ENCODE data around the gene DNAH14.
"Not testable (repeated sequence)": the region's sequence is repeated elsewhere in the genome, so short reads cannot be mapped to it uniquely, and the experiment has no call there.

Gene DNAH14

GRCh38 chr1:225211694-225212442 lies 282.4 kb downstream of the DNAH14 start:
- H3K23ac ChIP-seq (ENCODE audit: low read depth, low read length, poor library complexity); H4K8ac ChIP-seq (ENCODE audit: low read depth, low read length); H3K4ac ChIP-seq (ENCODE audit: low read length); H2AFZ ChIP-seq (ENCODE audit: low read length); H3K9me3 ChIP-seq (replicated peaks in 1 of 2; ENCODE audit: control insufficient read depth in 2 of 2, insufficient read depth in 1 of 2, low read depth in 1 of 2, low read length in 2 of 2); H3K4me3 ChIP-seq (ENCODE audit: low read length in 2 of 2); H3K27me3 ChIP-seq (ENCODE audit: control insufficient read depth in 3 of 3, insufficient read depth in 3 of 3, low read depth in 1 of 3, low read length in 3 of 3); H3K79me1 ChIP-seq (ENCODE audit: low read depth, low read length); H2BK15ac ChIP-seq (ENCODE audit: low read length); DNase-seq (ENCODE audit: low spot score); H3K4me2 ChIP-seq (ENCODE audit: insufficient read depth, low read length, poor library complexity, severe bottlenecking); H3K27ac ChIP-seq (replicated peaks; ENCODE audit: low read length); H3K18ac ChIP-seq (ENCODE audit: low read length); H2BK12ac ChIP-seq (ENCODE audit: low read length); H4K91ac ChIP-seq (ENCODE audit: low read depth, low read length, poor library complexity); H2BK5ac ChIP-seq (ENCODE audit: low read length); H3K4me1 ChIP-seq (ENCODE audit: control insufficient read depth in 2 of 2, insufficient read depth in 1 of 2, low read depth in 1 of 2, low read length in 2 of 2); H3K9ac ChIP-seq (ENCODE audit: low read depth, low read length, poor library complexity); H2BK120ac ChIP-seq (ENCODE audit: low read depth, low read length); H3K14ac ChIP-seq (ENCODE audit: low read length); H2AK5ac ChIP-seq (ENCODE audit: low read depth, low read length); H3K36me3 ChIP-seq (replicated peaks in 1 of 2; ENCODE audit: control insufficient read depth in 2 of 2, insufficient read depth in 2 of 2, low read length in 2 of 2): not testable (repeated sequence)
- no CpG with 5 or more reads among the region's 5 CpGs for WGBS, 2 donors (ENCODE audit: extremely low coverage in 2 of 2, insufficient read length in 2 of 2, insufficient replicate concordance in 1 of 2)

GRCh38 chr1:225224287-225224686 lies 294.8 kb downstream of the DNAH14 start:
- Histone ChIP-seq H3K36me3 (replicated peaks in 1 of 2; ENCODE audit: control insufficient read depth in 2 of 2, insufficient read depth in 2 of 2, low read length in 2 of 2) (no peaks in the 10 kb centered on the region), H3K4me1 (ENCODE audit: control insufficient read depth in 2 of 2, insufficient read depth in 1 of 2, low read depth in 1 of 2, low read length in 2 of 2) (no peaks in the 10 kb centered on the region), H3K79me1 (ENCODE audit: low read depth, low read length) (no peaks in the 10 kb centered on the region), H4K91ac (ENCODE audit: low read depth, low read length, poor library complexity) (no peak overlapping the region), H3K9me3 (replicated peaks in 1 of 2; ENCODE audit: control insufficient read depth in 2 of 2, insufficient read depth in 1 of 2, low read depth in 1 of 2, low read length in 2 of 2) (peaks cover 0 to 1% of the 10 kb centered on the region in 2 donors), H2BK12ac (ENCODE audit: low read length) (no peak overlapping the region), H4K8ac (ENCODE audit: low read depth, low read length) (no peak overlapping the region), H3K23ac (ENCODE audit: low read depth, low read length, poor library complexity) (no peak overlapping the region), H3K9ac (ENCODE audit: low read depth, low read length, poor library complexity) (no peak overlapping the region), H2BK5ac (ENCODE audit: low read length) (no peak overlapping the region), H3K27me3 (ENCODE audit: control insufficient read depth in 3 of 3, insufficient read depth in 3 of 3, low read depth in 1 of 3, low read length in 3 of 3) (no peaks in the 10 kb centered on the region), H3K14ac (ENCODE audit: low read length) (no peak overlapping the region), H3K27ac (replicated peaks; ENCODE audit: low read length) (no peak overlapping the region), H2BK15ac (ENCODE audit: low read length) (no peak overlapping the region), H2BK120ac (ENCODE audit: low read depth, low read length) (no peak overlapping the region), H3K4me3 (ENCODE audit: low read length in 2 of 2) (no peak overlapping the region), H3K4me2 (ENCODE audit: insufficient read depth, low read length, poor library complexity, severe bottlenecking) (no peak overlapping the region), H2AFZ (ENCODE audit: low read length) (no peak overlapping the region), H3K4ac (ENCODE audit: low read length) (no peak overlapping the region), H3K18ac (ENCODE audit: low read length) (no peak overlapping the region), H2AK5ac (ENCODE audit: low read depth, low read length) (no peak overlapping the region)
- no peak for DNase-seq (ENCODE audit: low spot score)
- WGBS, 2 donors (ENCODE audit: extremely low coverage in 2 of 2, insufficient read length in 2 of 2, insufficient replicate concordance in 1 of 2): no CpG with 5 or more reads among the region's 1 CpG

- H3K9me3 ChIP-seq (replicated peaks in 1 of 2; ENCODE audit: control insufficient read depth in 2 of 2, insufficient read depth in 1 of 2, low read depth in 1 of 2, low read length in 2 of 2): peaks cover 0 to 1% of the 10 kb centered on the region in 2 donors
- H3K4ac ChIP-seq (ENCODE audit: low read length): no peak overlapping the region
- no peak overlapping the region for H3K4me2 ChIP-seq (ENCODE audit: insufficient read depth, low read length, poor library complexity, severe bottlenecking)
- no peaks in the 10 kb centered on the region for H3K79me1 ChIP-seq (ENCODE audit: low read depth, low read length)
- no peak overlapping the region for H3K9ac ChIP-seq (ENCODE audit: low read depth, low read length, poor library complexity)
- H2AK5ac ChIP-seq (ENCODE audit: low read depth, low read length): no peak overlapping the region
- no peak overlapping the region for H2BK12ac ChIP-seq (ENCODE audit: low read length)
- H3K18ac ChIP-seq (ENCODE audit: low read length): no peak overlapping the region
- no peak overlapping the region for H4K8ac ChIP-seq (ENCODE audit: low read depth, low read length)
- no peaks in the 10 kb centered on the region for H3K27me3 ChIP-seq (ENCODE audit: control insufficient read depth in 3 of 3, insufficient read depth in 3 of 3, low read depth in 1 of 3, low read length in 3 of 3)
- no peak overlapping the region for H3K27ac ChIP-seq (replicated peaks; ENCODE audit: low read length)
- no peak overlapping the region for H3K14ac ChIP-seq (ENCODE audit: low read length)
- no peak overlapping the region for H3K4me3 ChIP-seq (ENCODE audit: low read length in 2 of 2)
- no CpG with 5 or more reads among the region's 2 CpGs for WGBS, 2 donors (ENCODE audit: extremely low coverage in 2 of 2, insufficient read length in 2 of 2, insufficient replicate concordance in 1 of 2)
- H2BK15ac ChIP-seq (ENCODE audit: low read length): no peak overlapping the region
- no peak overlapping the region for H2BK5ac ChIP-seq (ENCODE audit: low read length)
- no peak overlapping the region for H3K23ac ChIP-seq (ENCODE audit: low read depth, low read length, poor library complexity)
- no peaks in the 10 kb centered on the region for H3K36me3 ChIP-seq (replicated peaks in 1 of 2; ENCODE audit: control insufficient read depth in 2 of 2, insufficient read depth in 2 of 2, low read length in 2 of 2)
- H4K91ac ChIP-seq (ENCODE audit: low read depth, low read length, poor library complexity): no peak overlapping the region
- no peak overlapping the region for H2BK120ac ChIP-seq (ENCODE audit: low read depth, low read length)
- H3K4me1 ChIP-seq (ENCODE audit: control insufficient read depth in 2 of 2, insufficient read depth in 1 of 2, low read depth in 1 of 2, low read length in 2 of 2): no peaks in the 10 kb centered on the region
- DNase-seq (ENCODE audit: low spot score): no peak
- no peak overlapping the region for H2AFZ ChIP-seq (ENCODE audit: low read length)
These were observed 296.2 kb downstream of the DNAH14 start for GRCh38 chr1:225225681-225226080.

- Histone ChIP-seq H3K23ac (ENCODE audit: low read depth, low read length, poor library complexity) (no peak overlapping the region), H3K9ac (ENCODE audit: low read depth, low read length, poor library complexity) (no peak overlapping the region), H3K9me3 (replicated peaks in 1 of 2; ENCODE audit: control insufficient read depth in 2 of 2, insufficient read depth in 1 of 2, low read depth in 1 of 2, low read length in 2 of 2) (no peaks in the 10 kb centered on the region), H2BK12ac (ENCODE audit: low read length) (no peak overlapping the region), H3K4ac (ENCODE audit: low read length) (no peak overlapping the region), H3K4me2 (ENCODE audit: insufficient read depth, low read length, poor library complexity, severe bottlenecking) (no peak overlapping the region), H4K8ac (ENCODE audit: low read depth, low read length) (no peak overlapping the region), H2AK5ac (ENCODE audit: low read depth, low read length) (no peak overlapping the region), H3K36me3 (replicated peaks in 1 of 2; ENCODE audit: control insufficient read depth in 2 of 2, insufficient read depth in 2 of 2, low read length in 2 of 2) (no peaks in the 10 kb centered on the region), H3K4me3 (ENCODE audit: low read length in 2 of 2) (no peak overlapping the region), H3K4me1 (ENCODE audit: control insufficient read depth in 2 of 2, insufficient read depth in 1 of 2, low read depth in 1 of 2, low read length in 2 of 2) (no peaks in the 10 kb centered on the region), H3K14ac (ENCODE audit: low read length) (no peak overlapping the region), H3K79me1 (ENCODE audit: low read depth, low read length) (no peaks in the 10 kb centered on the region), H2BK120ac (ENCODE audit: low read depth, low read length) (no peak overlapping the region), H3K27ac (replicated peaks; ENCODE audit: low read length) (no peak overlapping the region), H4K91ac (ENCODE audit: low read depth, low read length, poor library complexity) (no peak overlapping the region), H2AFZ (ENCODE audit: low read length) (no peak overlapping the region), H2BK15ac (ENCODE audit: low read length) (no peak overlapping the region), H3K18ac (ENCODE audit: low read length) (no peak overlapping the region), H3K27me3 (ENCODE audit: control insufficient read depth in 3 of 3, insufficient read depth in 3 of 3, low read depth in 1 of 3, low read length in 3 of 3) (no peaks in the 10 kb centered on the region), H2BK5ac (ENCODE audit: low read length) (no peak overlapping the region)
- WGBS, 2 donors (ENCODE audit: extremely low coverage in 2 of 2, insufficient read length in 2 of 2, insufficient replicate concordance in 1 of 2): no CpG with 5 or more reads among the region's 8 CpGs
- DNase-seq (ENCODE audit: low spot score): no peak
These were observed 299.4 kb downstream of the DNAH14 start for GRCh38 chr1:225228871-225229303.

Data from neuronal stem cell (in vitro differentiated cells).